Mesenteric fat pad (tissue), 1 donor: ENCODE measurements around the gene ADAMTS17. TPM values are rescaled to one million over a fixed set of nuclear protein-coding genes. Genes with fewer than 3 reads are reported as not detected.
A peak's percentile ranks its signal among the peaks of the same experiment; 100 is the strongest.

Source experiments
- DNase-seq: peaks from one replicate; pipeline ENCODE4 v3.0.0-alpha.2; 2020; ENCODE audit warnings: low spot score
- total RNA-seq: library from RNA; stranded (reverse); fragmentation: NEBNext Ultra II Directional; extraction: Animal tissue kit (Norgen Biotek cat#: 25700); gene quantifications from one replicate; pipeline ENCODE4 v1.2.1, GENCODE V29; 2021
- donor health status: DM: yes; HTN: yes; CAD: no.

The ADAMTS17 gene
- total RNA-seq, 1 donor from 2014 or later: 2.3 TPM

GRCh38 chr15:100250176-100250800 lies 91.5 kb downstream of the ADAMTS17 start:
- DNase-seq: peak; percentile 73

GRCh38 chr15:100249096-100249815 lies 92.5 kb downstream of the ADAMTS17 start:
- DNase-seq: peak; percentile 43

- peak; percentile 69 for DNase-seq
These were observed 93.5 kb downstream of the ADAMTS17 start for GRCh38 chr15:100248236-100248635.

GRCh38 chr15:100247228-100248225 lies 94.2 kb downstream of the ADAMTS17 start:
- peak; percentile 51 for DNase-seq

GRCh38 chr15:100245855-100246254 lies 95.9 kb downstream of the ADAMTS17 start:
- DNase-seq: no peak

GRCh38 chr15:100245487-100245820 lies 96.3 kb downstream of the ADAMTS17 start:
- DNase-seq: no peak

- no peak for DNase-seq
These were observed 96.8 kb downstream of the ADAMTS17 start for GRCh38 chr15:100244796-100245486.

- DNase-seq: no peak
These were observed 98.8 kb downstream of the ADAMTS17 start for GRCh38 chr15:100242989-100243388.

- no peak for DNase-seq
These were observed 99.9 kb downstream of the ADAMTS17 start for GRCh38 chr15:100241572-100242482.

- DNase-seq: no peak
These were observed 104.6 kb downstream of the ADAMTS17 start for GRCh38 chr15:100236981-100237720.

- DNase-seq: no peak
These were observed 106.7 kb downstream of the ADAMTS17 start for GRCh38 chr15:100235030-100235617.

GRCh38 chr15:100234158-100235029 lies 107.4 kb downstream of the ADAMTS17 start:
- DNase-seq: no peak

GRCh38 chr15:100230784-100231183 lies 111.0 kb downstream of the ADAMTS17 start:
- DNase-seq: no peak

- no peak for DNase-seq
These were observed 112.3 kb downstream of the ADAMTS17 start for GRCh38 chr15:100229181-100230163.

- DNase-seq: no peak
These were observed 114.0 kb downstream of the ADAMTS17 start for GRCh38 chr15:100227781-100228180.

- no peak for DNase-seq
These were observed 115.7 kb downstream of the ADAMTS17 start for GRCh38 chr15:100226107-100226506.
